ENCODE results near the gene RSPO4.

GRCh38 chr20:1010659-1011058, 8.5 kb upstream of the RSPO4 start:
- TF ChIP-seq CTCF (IDR thresholded peaks at IDR 0.05 in 4 of 5, conservative IDR thresholded peaks at IDR 0.05 in 1 of 5) (no peak), POLR2A (IDR thresholded peaks at IDR 0.05) (no peak)
